Measurements from ENCODE around the gene PNKP. TPM values are rescaled to one million over a fixed set of nuclear protein-coding genes. Genes with fewer than 3 reads are reported as not detected.

The PNKP gene
- total and polyA plus RNA-seq, 2 of the 8 experiments (the other 6 are each of a cell fraction or from before 2014, with no cell fraction given), result 45.8 to 105 TPM

DNA sequence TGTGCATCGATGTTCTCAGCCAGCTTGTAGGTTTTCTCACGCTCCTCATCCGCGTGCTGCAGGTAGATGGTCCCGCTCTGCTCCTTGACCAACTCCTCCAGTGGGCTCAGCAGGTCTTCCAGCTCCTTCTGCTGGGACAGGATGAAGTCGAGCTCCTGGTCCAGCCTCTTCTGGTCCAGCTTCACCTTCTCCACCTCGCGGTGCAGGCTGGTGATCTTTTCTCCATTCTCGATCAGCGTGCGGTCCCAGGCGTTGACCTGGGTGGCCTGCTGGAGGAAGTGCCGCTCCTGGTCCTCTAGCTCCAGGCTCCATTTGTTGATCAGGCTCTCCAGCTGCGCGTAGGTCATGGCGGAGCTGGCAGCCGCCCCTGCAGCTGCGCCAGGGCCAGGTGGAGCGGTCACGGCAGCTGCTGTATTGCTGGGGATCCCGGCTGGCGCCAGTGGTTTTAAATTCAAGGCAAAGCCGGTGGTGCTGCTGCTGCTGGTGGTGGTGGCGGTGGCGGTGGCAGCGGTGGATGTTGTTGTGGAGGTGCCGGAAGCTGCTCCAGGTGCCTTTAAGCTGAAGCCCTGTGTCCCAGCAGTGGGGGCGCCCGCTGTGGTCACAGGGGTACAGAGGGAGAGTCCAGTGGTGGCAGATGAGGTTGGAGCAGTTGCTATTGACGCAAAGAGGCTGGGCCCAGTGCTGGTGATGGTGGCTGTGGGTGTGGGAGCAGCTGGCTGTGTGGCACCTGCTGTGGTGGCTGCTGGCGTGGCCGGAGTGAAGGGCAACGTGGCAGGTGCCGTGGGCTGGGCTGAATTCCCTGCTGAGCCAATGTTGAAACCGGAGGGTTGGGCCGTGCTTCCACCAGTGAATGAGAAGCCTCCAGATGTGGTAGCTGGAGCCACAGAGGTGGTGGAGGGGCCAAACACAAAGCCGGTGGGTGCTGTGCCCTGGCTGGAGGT, 41.4 kb upstream of the PNKP start:
- Histone ChIP-seq H3K4me2 (ENCODE audit: insufficient read depth in 1 of 2, low read depth in 2 of 2, low read length in 2 of 2) (no peak overlapping the region), H3K27me3 (replicated peaks in 1 of 4; ENCODE audit: control insufficient read depth in 3 of 4, extremely low read depth in 1 of 4, insufficient read depth in 3 of 4, low read length in 3 of 4) (no peaks in the 10 kb centered on the region; a peak in 1 of 7 replicates), H3K9ac (replicated peaks in 1 of 4; ENCODE audit: extremely low read depth in 1 of 4, low read depth in 3 of 4, low read length in 3 of 4) (no peak overlapping the region), H3K79me1 (ENCODE audit: low read depth, low read length) (peaks cover 7% of the 10 kb centered on the region; the same call in 1 of the 2 replicates), H3K56ac (replicated peaks; ENCODE audit: insufficient read length, low read depth, low read length) (no peak overlapping the region), H2AK5ac (ENCODE audit: low read depth, low read length) (no peak overlapping the region), H3K27ac (ENCODE audit: low read depth, low read length) (no peak overlapping the region), H3K79me2 (ENCODE audit: control insufficient read depth in 1 of 2, insufficient read depth in 2 of 2, low read length in 2 of 2) (peaks cover 0 to 25% of the 10 kb centered on the region in 2 experiments; a peak in 1 of 4 replicates), H2BK12ac (ENCODE audit: low read depth, low read length) (no peak overlapping the region), H3K4me3 (ENCODE audit: extremely low read depth in 1 of 4, insufficient read depth in 2 of 4, low read depth in 3 of 4, low read length in 4 of 4) (no peak overlapping the region), H4K5ac (ENCODE audit: insufficient read length, low read depth, low read length) (no peak overlapping the region), H2BK20ac (ENCODE audit: low read length) (no peak overlapping the region), H3K4me1 (replicated peaks in 1 of 4; ENCODE audit: control insufficient read depth in 3 of 4, insufficient read depth in 4 of 4, low read length in 3 of 4) (peaks cover 0 to 6% (median 3%) of the 10 kb centered on the region in 4 experiments; a peak in 3 of 7 replicates), H2BK15ac (ENCODE audit: low read length) (no peak overlapping the region), H3K4ac (replicated peaks; ENCODE audit: insufficient read length, low read depth, low read length) (no peak overlapping the region), H2BK5ac (ENCODE audit: low read depth, low read length) (0 out of 2 replicates have a peak overlapping the region, but pooled peaks have one; percentile 21), H3K23ac (ENCODE audit: insufficient read length) (no peak overlapping the region), H3K14ac (ENCODE audit: insufficient read length) (no peak overlapping the region), H3K36me3 (ENCODE audit: control insufficient read depth in 2 of 4, insufficient read depth in 4 of 4, low read length in 3 of 4) (peaks cover 21 to 45% (median 34%) of the 10 kb centered on the region in 4 experiments; a peak in 7 of 8 replicates), H2BK120ac (replicated peaks; ENCODE audit: low read depth, low read length) (no peak overlapping the region), H3K23me2 (ENCODE audit: low read depth, low read length) (no peaks in the 10 kb centered on the region), H3K9me3 (ENCODE audit: insufficient read depth in 2 of 2, low read depth in 1 of 2, low read length in 1 of 2) (no peaks in the 10 kb centered on the region), H4K8ac (ENCODE audit: extremely low read depth, insufficient read depth, low read length) (no peak overlapping the region), H4K20me1 (replicated peaks in 1 of 2; ENCODE audit: control insufficient read depth in 1 of 2, insufficient read depth in 2 of 2, low read length in 2 of 2) (peaks cover 36 to 39% of the 10 kb centered on the region in 2 experiments), H3K18ac (ENCODE audit: extremely low read depth, low read length) (no peak overlapping the region), H2AFZ (ENCODE audit: low read length) (no peak overlapping the region), H4K91ac (replicated peaks; ENCODE audit: insufficient read length, low read length) (no peak overlapping the region)
- no peak for DNase-seq (ENCODE audit: low read depth in 1 of 2, low spot score in 2 of 2)
- FAIRE-seq, result no peak
- WGBS, 2 experiments (ENCODE audit: extremely low coverage in 1 of 2, insufficient coverage in 1 of 2, insufficient read length in 1 of 2, insufficient replicate concordance in 2 of 2, low coverage in 1 of 2, low lambda C conversion rate in 2 of 2, missing lambda C conversion rate in 1 of 2), result 98% methylated on average over 32 of the region's 37 CpGs; no CpG with 5 or more reads in 1 of the 2 experiments
- TF ChIP-seq EGR1 (IDR thresholded peaks at IDR 0.05; ENCODE audit: borderline replicate concordance, low read depth, low read length) (peak; percentile 85; the same call in 1 of the 2 replicates), ASH2L (IDR thresholded peaks at IDR 0.05; ENCODE audit: low read length) (no peak), JUND (IDR thresholded peaks at IDR 0.05; ENCODE audit: low read length) (no peak), GABPA (IDR thresholded peaks at IDR 0.05; ENCODE audit: borderline replicate concordance, insufficient read depth, low read length) (no peak), FOSL1 (IDR thresholded peaks at IDR 0.05; ENCODE audit: insufficient read depth, low read depth, low read length) (0 out of 2 replicates have a peak, but pooled peaks have one; percentile 48), SAP30 (IDR thresholded peaks at IDR 0.05; ENCODE audit: insufficient read depth, insufficient replicate concordance, low read length) (no peak)
- ChIA-PET CTCF (ENCODE audit: partially characterized antibody) (interaction anchor here (0.6 to 4.8 kb wide), 5 partner anchors 9 to 851 kb away, joined by 3 to 20 read pairs (median 3); no protein-coding TSS in a partner anchor), POLR2A (ENCODE audit: partially characterized antibody) (interaction anchor here (1.0 to 19.2 kb wide), 7 partner anchors 9 to 32 kb away, joined by 3 to 373 read pairs (median 6); partner anchors contain the start of genes AKT1S1, ATF5, IL4I1 and NUP62)

All from H1 (cell line).